SU-DHL-6 (cell line): Measurements from ENCODE around the gene FOLR1.

Source experiments
- CTCF ChIP-seq: fragments of 200-600 bp; sonication (generic); IDR thresholded peaks from one replicate; pipeline ENCODE4 v1.5.1; 2017; ENCODE audit warnings: antibody characterized with exemption, mild to moderate bottlenecking, low read length, moderate library complexity; ENCODE audit not compliant: insufficient read depth, poor library complexity, severe bottlenecking
- EZH2phosphoT487 ChIP-seq: fragments of 200-600 bp; sonication (generic), shearing (Covaris generic); conservative IDR thresholded peaks from 2 replicates; pipeline ENCODE4 v1.6.1; 2018; ENCODE audit warnings: mild to moderate bottlenecking, antibody characterized with exemption, low read length, moderate library complexity, mixed read lengths

GRCh38 chr11:72224564-72225410 is 32.8 kb downstream of the FOLR1 start, which contains the start of gene INPPL1:
- TF ChIP-seq CTCF (no peak), EZH2phosphoT487 (no peak)
